ENCODE results near the gene SGCD.

SGCD gene

GRCh38 chr5:156764176-156764971 lies 437.4 kb downstream of the SGCD start:
- no peak for DNase-seq (ENCODE audit: low read depth in 2 of 2)
- no peak overlapping the region for H3K4me3 ChIP-seq (replicated peaks in 1 of 2; ENCODE audit: low read depth in 2 of 2, low read length in 2 of 2)
- TF ChIP-seq CTCF (IDR thresholded peaks at IDR 0.05; ENCODE audit: low read depth, low read length): no peak

DNA sequence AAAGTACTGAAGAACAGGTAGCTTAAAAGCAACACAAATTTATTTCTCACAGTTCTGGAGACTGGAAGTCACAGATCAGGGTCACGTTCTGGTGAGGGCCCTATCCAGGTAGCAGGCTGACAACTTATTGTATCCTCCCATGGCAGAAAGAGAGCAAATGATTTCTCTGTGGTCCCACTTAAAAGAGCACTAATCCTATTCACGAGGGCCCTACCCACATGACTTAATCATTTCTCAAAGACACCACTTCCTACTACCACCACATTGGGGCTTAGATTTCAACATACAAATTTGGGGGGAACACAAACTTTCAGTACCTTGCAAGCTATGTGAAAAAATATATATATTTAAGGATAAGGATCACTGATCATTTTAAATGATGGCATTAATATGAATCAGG lies 447.3 kb downstream of the SGCD start:
- no peak for DNase-seq (ENCODE audit: low read depth in 2 of 2)
- no peak overlapping the region for H3K4me3 ChIP-seq (replicated peaks in 1 of 2; ENCODE audit: low read depth in 2 of 2, low read length in 2 of 2)
- no peak for TF ChIP-seq CTCF (IDR thresholded peaks at IDR 0.05; ENCODE audit: low read depth, low read length)

- DNase-seq (ENCODE audit: low read depth in 2 of 2): no peak
- no peak for TF ChIP-seq CTCF (IDR thresholded peaks at IDR 0.05; ENCODE audit: low read depth, low read length)
- no peak overlapping the region for H3K4me3 ChIP-seq (replicated peaks in 1 of 2; ENCODE audit: low read depth in 2 of 2, low read length in 2 of 2)
These were observed 451.3 kb downstream of the SGCD start for GRCh38 chr5:156778139-156778706.

DNA sequence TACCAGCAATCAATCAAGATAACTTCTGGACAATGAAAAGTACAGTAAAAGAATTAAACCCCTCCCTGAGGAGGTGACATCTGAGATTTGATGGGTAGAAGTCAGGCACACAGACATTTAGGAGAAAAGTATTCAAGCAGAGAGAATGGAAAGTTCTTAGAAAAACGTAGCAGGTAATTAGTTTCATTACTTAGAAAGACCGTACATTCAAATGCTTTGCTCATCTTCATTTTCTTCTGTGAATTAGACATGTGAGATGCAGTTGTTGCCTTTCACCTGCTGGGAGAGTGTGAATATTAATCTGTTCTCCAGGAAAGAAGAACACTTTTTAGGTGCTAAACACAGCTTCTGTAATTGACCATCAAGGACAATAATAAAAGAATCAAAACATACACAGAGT lies 451.8 kb downstream of the SGCD start:
- TF ChIP-seq CTCF (IDR thresholded peaks at IDR 0.05; ENCODE audit: low read depth, low read length): no peak
- H3K4me3 ChIP-seq (replicated peaks in 1 of 2; ENCODE audit: low read depth in 2 of 2, low read length in 2 of 2): no peak overlapping the region
- no peak for DNase-seq (ENCODE audit: low read depth in 2 of 2)

DNA sequence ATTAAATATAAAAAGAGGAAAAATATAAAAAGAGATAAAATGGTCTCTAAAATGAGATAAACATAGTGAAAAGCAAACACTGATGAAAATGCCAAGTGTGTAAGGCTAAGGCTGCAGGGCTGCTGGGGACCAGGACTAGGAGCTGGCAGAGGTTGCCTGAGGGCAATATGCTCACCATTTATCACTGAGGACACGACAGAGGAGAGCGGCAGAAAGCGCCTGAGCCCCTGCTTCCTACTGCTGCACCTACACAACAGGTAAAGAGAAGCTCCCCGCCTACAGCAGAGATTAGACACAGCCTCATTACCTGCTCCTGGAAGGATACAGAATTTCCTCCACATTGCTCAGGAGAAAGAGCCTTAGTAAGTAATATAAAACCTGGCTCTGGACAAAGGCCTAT lies 452.5 kb downstream of the SGCD start:
- no peak overlapping the region for H3K4me3 ChIP-seq (replicated peaks in 1 of 2; ENCODE audit: low read depth in 2 of 2, low read length in 2 of 2)
- TF ChIP-seq CTCF (IDR thresholded peaks at IDR 0.05; ENCODE audit: low read depth, low read length): no peak
- DNase-seq (ENCODE audit: low read depth in 2 of 2): no peak

GRCh38 chr5:156783092-156783491 lies 456.1 kb downstream of the SGCD start:
- H3K4me3 ChIP-seq (replicated peaks in 1 of 2; ENCODE audit: low read depth in 2 of 2, low read length in 2 of 2): no peak overlapping the region
- DNase-seq (ENCODE audit: low read depth in 2 of 2): no peak

More at GRCh38 chr5:156783092-156783491, 456.1 kb downstream of the SGCD start:
- TF ChIP-seq CTCF (IDR thresholded peaks at IDR 0.05; ENCODE audit: low read depth, low read length): no peak

All from cardiac fibroblast (primary cell).